Type B pancreatic cell (in vitro differentiated cells): ENCODE results near the gene SLC52A3. TPM values are rescaled to one million over a fixed set of nuclear protein-coding genes. Genes with fewer than 3 reads are reported as not detected.
A peak's percentile ranks its signal among the peaks of the same experiment; 100 is the strongest.

ENCODE experiments used
- DNase-seq: peaks from one replicate; pipeline ENCODE4 v3.0.0; 2021; ENCODE audit warnings: mixed read lengths; ENCODE audit not compliant: unreplicated experiment; ENCODE audit errors: extremely low spot score
- H3K27ac Mint-ChIP-seq: 2 replicates; pipeline ENCODE4 v1.8.0; 2021; ENCODE audit warnings: mild to moderate bottlenecking, mixed read lengths
- H3K27me3 Mint-ChIP-seq: 2 replicates; pipeline ENCODE4 v1.8.0; 2021; ENCODE audit warnings: mixed read lengths
- H3K36me3 Mint-ChIP-seq: 2 replicates; pipeline ENCODE4 v1.8.0; 2021; ENCODE audit warnings: mixed read lengths
- H3K4me1 Mint-ChIP-seq: one replicate; pipeline ENCODE4 v1.8.0; 2021; ENCODE audit warnings: mixed read lengths; ENCODE audit not compliant: unreplicated experiment
- H3K4me3 Mint-ChIP-seq: 2 replicates; pipeline ENCODE4 v1.8.0; 2021; ENCODE audit warnings: mild to moderate bottlenecking, mixed read lengths
- H3K9me3 Mint-ChIP-seq: 2 replicates; pipeline ENCODE4 v1.8.0; 2021; ENCODE audit warnings: mixed read lengths
- CTCF ChIP-seq: fragments of 200-600 bp; sonication (generic); conservative IDR thresholded peaks from 2 replicates; pipeline ENCODE4 v1.5.0; 2021; ENCODE audit warnings: antibody characterized with exemption, mild to moderate bottlenecking
- total RNA-seq: library from RNA; stranded (reverse); gene quantifications from 2 replicates; pipeline ENCODE4 v1.2.1, GENCODE V29; 2021; ENCODE audit warnings: low replicate concordance

Gene SLC52A3
- total RNA-seq, 1 donor from 2014 or later: 1.3 TPM

GRCh38 chr20:764255-764654, 4.0 kb downstream of the SLC52A3 start:
- H3K4me3 Mint-ChIP-seq: no peak overlapping the region
- TF ChIP-seq CTCF: peak; percentile 31
- no peaks in the 10 kb centered on the region for H3K4me1 Mint-ChIP-seq
- no peak overlapping the region for H3K27ac Mint-ChIP-seq
- no peak for DNase-seq
- peaks cover 5% of the 10 kb centered on the region for H3K9me3 Mint-ChIP-seq
- no peaks in the 10 kb centered on the region for H3K36me3 Mint-ChIP-seq
- H3K27me3 Mint-ChIP-seq: peaks cover 21% of the 10 kb centered on the region

- H3K9me3 Mint-ChIP-seq: peaks cover under 1% of the 10 kb centered on the region
- TF ChIP-seq CTCF: no peak
- DNase-seq: no peak
- H3K4me1 Mint-ChIP-seq: peaks cover 5% of the 10 kb centered on the region
- H3K36me3 Mint-ChIP-seq: no peaks in the 10 kb centered on the region
- no peak overlapping the region for H3K4me3 Mint-ChIP-seq
- no peak overlapping the region for H3K27ac Mint-ChIP-seq
- H3K27me3 Mint-ChIP-seq: peaks cover 34% of the 10 kb centered on the region
Observed at GRCh38 chr20:761418-762381, 6.6 kb downstream of the SLC52A3 start.

- peaks cover 5% of the 10 kb centered on the region for H3K4me1 Mint-ChIP-seq
- no peaks in the 10 kb centered on the region for H3K9me3 Mint-ChIP-seq
- H3K4me3 Mint-ChIP-seq: no peak overlapping the region
- peak; percentile 95 for TF ChIP-seq CTCF
- H3K36me3 Mint-ChIP-seq: no peaks in the 10 kb centered on the region
- no peak overlapping the region for H3K27ac Mint-ChIP-seq
- no peak for DNase-seq
- peaks cover 37% of the 10 kb centered on the region for H3K27me3 Mint-ChIP-seq
Observed at GRCh38 chr20:760751-761417, 7.4 kb downstream of the SLC52A3 start.

GRCh38 chr20:757506-757905, 10.8 kb downstream of the SLC52A3 start:
- Mint-ChIP-seq H3K27ac (no peak overlapping the region), H3K36me3 (no peaks in the 10 kb centered on the region), H3K9me3 (no peaks in the 10 kb centered on the region), H3K27me3 (peaks cover 33% of the 10 kb centered on the region), H3K4me1 (peaks cover 5% of the 10 kb centered on the region), H3K4me3 (no peak overlapping the region)
- no peak for DNase-seq
- no peak for TF ChIP-seq CTCF

- Mint-ChIP-seq H3K27ac (no peak overlapping the region), H3K27me3 (peaks cover 30% of the 10 kb centered on the region), H3K4me3 (no peak overlapping the region), H3K36me3 (no peaks in the 10 kb centered on the region), H3K9me3 (no peaks in the 10 kb centered on the region), H3K4me1 (peaks cover 5% of the 10 kb centered on the region)
- DNase-seq: no peak
- TF ChIP-seq CTCF: no peak
Observed at GRCh38 chr20:755941-756340, 12.4 kb downstream of the SLC52A3 start.
